Measurements from ENCODE around the gene NF2. TPM values are rescaled to one million over a fixed set of nuclear protein-coding genes. Genes with fewer than 3 reads are reported as not detected.

NF2 gene
- total RNA-seq, 1 experiment from 2014 or later = 50.9 TPM

- Mint-ChIP-seq H3K4me1 (no peaks in the 10 kb centered on the region), H3K4me3 (no peak overlapping the region), H3K27me3 (ENCODE audit: low read depth) (no peaks in the 10 kb centered on the region), H3K36me3 (ENCODE audit: insufficient read depth in 1 of 3, low read depth in 3 of 3) (no peaks in the 10 kb centered on the region), H3K9me3 (no peaks in the 10 kb centered on the region), H3K27ac (no peak overlapping the region)
- Histone ChIP-seq H2BK120ac (ENCODE audit: low read depth, low read length, poor library complexity, severe bottlenecking) (no peak overlapping the region), H4K5ac (ENCODE audit: insufficient read length, low read depth, low read length) (no peak overlapping the region), H2AK5ac (ENCODE audit: insufficient read length, low read length) (no peak overlapping the region), H2BK15ac (ENCODE audit: low read depth, low read length) (no peak overlapping the region), H3K79me1 (ENCODE audit: insufficient read depth, low read depth, low read length, poor library complexity, severe bottlenecking) (no peaks in the 10 kb centered on the region), H2AFZ (ENCODE audit: low read length) (no peak overlapping the region), H3K27me3 (ENCODE audit: insufficient read depth, low read length) (no peaks in the 10 kb centered on the region), H3K4me1 (ENCODE audit: insufficient read depth, low read length) (no peaks in the 10 kb centered on the region), H3K9me3 (ENCODE audit: control insufficient read depth, low read depth, low read length) (no peaks in the 10 kb centered on the region), H2BK20ac (ENCODE audit: low read depth, low read length, poor library complexity, severe bottlenecking) (no peak overlapping the region), H2BK5ac (ENCODE audit: insufficient read length, low read length) (no peak overlapping the region), H2BK12ac (ENCODE audit: insufficient read length, low read depth, low read length) (no peak overlapping the region), H3T11ph (ENCODE audit: low read length) (no peak overlapping the region), H4K8ac (replicated peaks; ENCODE audit: insufficient read length, low read depth, low read length) (no peak overlapping the region), H3K18ac (ENCODE audit: insufficient read length, low read depth, low read length) (no peak overlapping the region), H3K23ac (ENCODE audit: insufficient read length, low read depth, low read length) (no peak overlapping the region), H4K20me1 (ENCODE audit: control insufficient read depth, insufficient read depth, insufficient read length) (no peaks in the 10 kb centered on the region), H3K14ac (ENCODE audit: insufficient read depth, low read length) (no peak overlapping the region), H3K56ac (ENCODE audit: insufficient read length, low read depth, low read length) (no peak overlapping the region), H3K4ac (ENCODE audit: low read depth, low read length) (no peak overlapping the region), H3K23me2 (ENCODE audit: insufficient read length, low read depth, low read length, poor library complexity, severe bottlenecking) (no peaks in the 10 kb centered on the region), H3K27ac (ENCODE audit: insufficient read length, low read depth, low read length) (no peak overlapping the region), H4K91ac (ENCODE audit: insufficient read length, low read depth, low read length) (no peak overlapping the region), H3K4me2 (ENCODE audit: insufficient read depth, insufficient read length, low read length) (no peak overlapping the region), H3K79me2 (ENCODE audit: insufficient read depth, low read length) (no peaks in the 10 kb centered on the region), H3K9ac (ENCODE audit: extremely low read depth, insufficient read length, low read length) (no peak overlapping the region)
- WGBS (ENCODE audit: extremely low coverage, insufficient read length, low lambda C conversion rate) = no CpG with 5 or more reads among the region's 9 CpGs
- TF ChIP-seq CTCF (conservative IDR thresholded peaks at IDR 0.05) = no peak
- DNase-seq = no peak
Measured at GRCh38 chr22:29587938-29588699, 15.3 kb upstream of the NF2 start.

All from H9 (cell line).